A673 (cell line): Measurements from ENCODE around the gene PTPMT1. TPM values are rescaled to one million over a fixed set of nuclear protein-coding genes. Genes with fewer than 3 reads are reported as not detected.
"Not testable (repeated sequence)": the region's sequence is repeated elsewhere in the genome, so short reads cannot be mapped to it uniquely, and the experiment has no call there.

ENCODE experiments used
- BruUV-seq: library from RNA; stranded (reverse); fragments of 400-500 nt; replicated peaks from 2 replicates; lab custom pipeline; 2021; lab: Mats Ljungman, UMichigan
- CTCF ChIA-PET: fragments of 300-600 bp; sonication (Branson Sonifier 250); formaldehyde crosslinking; loops from one replicate; lab custom pipeline; 2022; ENCODE audit warnings: antibody characterized with exemption; lab: Charles Lee
- POLR2A ChIA-PET: fragments of 300-600 bp; sonication (Branson Sonifier 250); formaldehyde crosslinking; loops from one replicate; lab custom pipeline; 2022; ENCODE audit warnings: antibody characterized with exemption; ENCODE audit not compliant: low non-redundant PET; lab: Charles Lee
- DNase-seq: peaks from one replicate; pipeline ENCODE4 v3.0.0-alpha.2; 2015; ENCODE audit warnings: low spot score
- H3K27ac ChIP-seq: fragments of 200-600 bp; sonication (generic); 2 replicates; pipeline ENCODE4 v1.5.1; 2016; ENCODE audit warnings: mixed run types, low read depth, mild to moderate bottlenecking, mixed read lengths, antibody characterized with exemption, low read length; ENCODE audit not compliant: poor library complexity, severe bottlenecking
- H3K27me3 ChIP-seq: fragments of 200-600 bp; sonication (generic); replicated peaks from 2 replicates; pipeline ENCODE4 v1.6.1; 2017; ENCODE audit warnings: mixed run types, low read depth, mild to moderate bottlenecking, mixed read lengths, antibody characterized with exemption, low read length; ENCODE audit not compliant: insufficient read depth, poor library complexity
- H3K36me3 ChIP-seq: fragments of 200-600 bp; sonication (generic); 2 replicates; pipeline ENCODE4 v1.6.1; 2016; ENCODE audit warnings: mixed run types, mild to moderate bottlenecking, mixed read lengths, antibody characterized with exemption, low read length; ENCODE audit not compliant: insufficient read depth, poor library complexity, severe bottlenecking
- H3K4me1 ChIP-seq: fragments of 200-600 bp; sonication (generic); 2 replicates; pipeline ENCODE4 v1.6.1; 2017; ENCODE audit warnings: mixed run types, mild to moderate bottlenecking, mixed read lengths, antibody characterized with exemption, low read length; ENCODE audit not compliant: insufficient read depth, poor library complexity, severe bottlenecking
- H3K4me3 ChIP-seq: fragments of 200-600 bp; sonication (generic); 2 replicates; pipeline ENCODE4 v1.5.1; 2016; ENCODE audit warnings: low read depth, mixed run types, mild to moderate bottlenecking, mixed read lengths, low read length; ENCODE audit not compliant: poor library complexity, severe bottlenecking
- H3K9me3 ChIP-seq: fragments of 200-600 bp; sonication (generic); 2 replicates; pipeline ENCODE4 v1.6.1; 2016; ENCODE audit warnings: mixed run types, low read depth, mild to moderate bottlenecking, mixed read lengths, antibody characterized with exemption, low read length; ENCODE audit not compliant: poor library complexity, severe bottlenecking
- CTCF ChIP-seq: fragments of 300-800, 200-600 bp; sonication (generic); conservative IDR thresholded peaks from 2 replicates; pipeline ENCODE4 v1.5.1; 2017; ENCODE audit warnings: low read depth, mild to moderate bottlenecking, antibody characterized with exemption, low read length, moderate library complexity, mixed read lengths
- EZH2 ChIP-seq: fragments of 200-600 bp; sonication (generic); IDR thresholded peaks from 2 replicates; pipeline ENCODE4 v1.6.1; 2017; ENCODE audit warnings: borderline replicate concordance, low read depth, mild to moderate bottlenecking, mixed read lengths, antibody characterized with exemption, low read length; ENCODE audit not compliant: poor library complexity, severe bottlenecking
- intact Hi-C: fragments of 100-400 bp; cut with micrococcal nuclease; formaldehyde crosslinking; loops from one replicate; pipeline ENCODE4 v1.10.0; 2022; ENCODE audit not compliant: unreplicated experiment
- total RNA-seq: library from RNA; stranded (reverse); gene quantifications from 2 replicates; pipeline ENCODE4 v1.2.3, GENCODE V29; 2021

The PTPMT1 gene
- total RNA-seq, 1 experiment from 2014 or later = 68.1 TPM

GRCh38 chr11:47527186-47527585 lies 38.2 kb upstream of the PTPMT1 start:
- DNase-seq = no peak
- no peak overlapping the region for H3K27ac ChIP-seq
- no peak overlapping the region for H3K4me3 ChIP-seq
- no TSS peak for BruUV-seq
- H3K4me1 ChIP-seq = peaks cover 35% of the 10 kb centered on the region
- H3K36me3 ChIP-seq = no peaks in the 10 kb centered on the region
- no peaks in the 10 kb centered on the region for H3K9me3 ChIP-seq
- ChIA-PET POLR2A (no interaction called here), CTCF (no interaction called here)
- TF ChIP-seq CTCF (no peak), EZH2 (no peak)
- intact Hi-C loops = no loop called here
- H3K27me3 ChIP-seq = no peaks in the 10 kb centered on the region

- BruUV-seq = no TSS peak
- TF ChIP-seq CTCF (no peak), EZH2 (no peak)
- CTCF ChIA-PET = no interaction called here
- Histone ChIP-seq H3K4me3 (no peak overlapping the region), H3K27me3 (no peaks in the 10 kb centered on the region), H3K36me3 (no peaks in the 10 kb centered on the region), H3K9me3 (no peaks in the 10 kb centered on the region), H3K4me1 (peaks cover 37% of the 10 kb centered on the region), H3K27ac (no peak overlapping the region)
- POLR2A ChIA-PET = no interaction called here
- DNase-seq = no peak
- intact Hi-C loops = no loop called here
Measured at GRCh38 chr11:47529951-47530350, 35.4 kb upstream of the PTPMT1 start.

- DNase-seq, POLR2A ChIA-PET, intact Hi-C loops, H3K9me3 ChIP-seq, H3K27me3 ChIP-seq, H3K4me3 ChIP-seq, H3K27ac ChIP-seq, H3K36me3 ChIP-seq, BruUV-seq: not testable (repeated sequence)
- CTCF ChIA-PET = interaction anchor here (0.6 kb wide), 1 partner anchor 194 kb away, joined by 9 read pairs; no protein-coding TSS in a partner anchor
- H3K4me1 ChIP-seq = peaks cover 33% of the 10 kb centered on the region
Measured at GRCh38 chr11:47530721-47531120, 34.7 kb upstream of the PTPMT1 start.

- H3K4me1 ChIP-seq = peaks cover 37% of the 10 kb centered on the region
- CTCF ChIA-PET = no interaction called here
- intact Hi-C loops = no loop called here
- POLR2A ChIA-PET = interaction anchor here (0.7 kb wide), 1 partner anchor 13 kb away, joined by 4 read pairs; no protein-coding TSS in a partner anchor
- no peaks in the 10 kb centered on the region for H3K36me3 ChIP-seq
- no peak for TF ChIP-seq EZH2
- TF ChIP-seq CTCF = no peak
- H3K27ac ChIP-seq = no peak overlapping the region
- BruUV-seq = TSS peak; percentile 20
- H3K4me3 ChIP-seq = no peak overlapping the region
- H3K9me3 ChIP-seq = no peaks in the 10 kb centered on the region
- DNase-seq = no peak
- H3K27me3 ChIP-seq = no peaks in the 10 kb centered on the region
Measured at GRCh38 chr11:47531666-47532065, 33.7 kb upstream of the PTPMT1 start.
